GM21825 (cell line): ENCODE data around the gene GTPBP3.

Experiments
- ATAC-seq: cut with Tn5 transposase; IDR thresholded peaks from one replicate; pipeline ENCODE4 v1.9.1; 2021; ENCODE audit warnings: mild to moderate bottlenecking, moderate library complexity; ENCODE audit not compliant: unreplicated experiment

The GTPBP3 gene

DNA sequence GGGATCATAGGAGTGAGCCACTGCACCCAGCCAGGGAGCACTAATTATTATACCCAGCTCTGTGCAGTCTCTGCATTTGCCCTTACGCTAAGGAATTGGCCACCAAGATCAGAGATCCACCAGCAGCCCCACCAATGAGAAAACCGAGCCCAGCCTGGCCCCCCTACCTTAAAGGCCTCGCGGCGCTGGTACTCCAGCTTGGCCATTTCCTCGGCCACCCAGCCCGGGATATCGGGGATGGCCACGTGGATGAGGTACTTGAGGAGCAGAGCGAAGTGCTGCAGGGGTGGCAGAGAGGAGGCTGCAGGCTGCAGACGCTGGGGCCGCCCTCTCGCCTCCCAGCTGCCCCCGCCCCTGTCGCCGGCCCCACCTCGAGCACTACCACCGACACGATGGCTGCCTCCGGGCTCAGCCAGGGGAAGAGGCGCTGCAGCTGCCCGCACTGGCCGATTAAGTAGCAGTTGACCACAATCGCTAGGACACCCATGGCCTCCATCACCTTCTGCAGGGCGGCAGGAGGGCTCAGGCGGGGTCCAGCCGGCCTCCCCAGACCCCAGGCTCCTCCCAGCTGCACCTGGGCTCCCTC lies 10.2 kb upstream of the GTPBP3 start:
- no peak for ATAC-seq

GRCh38 chr19:17327654-17328516 lies 9.5 kb upstream of the GTPBP3 start:
- ATAC-seq: no peak

GRCh38 chr19:17328517-17329365 lies 8.6 kb upstream of the GTPBP3 start:
- no peak for ATAC-seq

DNA sequence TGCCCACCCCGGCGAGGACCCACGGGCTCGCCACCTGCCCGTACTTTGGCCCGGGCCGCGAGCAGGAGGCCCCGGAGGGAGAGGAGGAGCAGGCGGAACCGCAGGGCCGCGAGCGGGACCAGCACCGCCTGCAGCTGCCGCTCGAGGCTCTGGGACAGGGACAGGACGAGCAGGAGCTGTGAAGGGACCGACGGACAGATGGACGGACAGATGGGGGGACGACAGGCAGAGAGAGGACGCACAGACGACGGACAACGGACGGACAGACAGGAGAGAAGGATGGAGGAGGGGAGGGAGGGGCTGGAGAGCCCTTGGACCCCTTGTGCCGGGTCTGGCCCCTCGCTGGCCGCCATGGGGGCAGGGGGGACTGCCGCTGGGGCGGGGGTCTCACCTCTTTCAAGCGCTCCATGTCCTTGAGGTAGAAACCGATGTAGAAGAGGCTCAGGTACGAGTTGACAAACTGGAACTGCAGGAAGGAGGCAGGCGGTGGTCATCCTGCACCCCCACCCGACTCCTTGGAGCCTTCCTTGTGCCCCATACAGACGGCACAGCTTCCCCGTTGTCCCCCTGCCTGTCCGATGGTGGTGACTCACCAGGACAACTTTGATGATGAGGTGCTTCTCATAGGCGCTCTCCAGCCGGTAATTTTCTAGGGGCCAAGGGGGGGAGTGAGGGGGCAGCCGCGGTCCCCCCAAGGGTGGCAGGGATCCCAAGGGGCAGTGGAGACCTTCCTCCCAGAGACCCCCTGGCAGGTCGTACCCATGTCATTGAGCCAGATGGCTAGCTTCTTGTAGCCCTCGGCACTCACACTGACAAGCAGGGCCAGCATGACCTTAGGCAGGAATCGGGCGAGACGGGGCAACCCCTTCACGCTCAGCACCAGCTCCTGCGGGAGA lies 7.7 kb upstream of the GTPBP3 start:
- ATAC-seq: no peak

DNA sequence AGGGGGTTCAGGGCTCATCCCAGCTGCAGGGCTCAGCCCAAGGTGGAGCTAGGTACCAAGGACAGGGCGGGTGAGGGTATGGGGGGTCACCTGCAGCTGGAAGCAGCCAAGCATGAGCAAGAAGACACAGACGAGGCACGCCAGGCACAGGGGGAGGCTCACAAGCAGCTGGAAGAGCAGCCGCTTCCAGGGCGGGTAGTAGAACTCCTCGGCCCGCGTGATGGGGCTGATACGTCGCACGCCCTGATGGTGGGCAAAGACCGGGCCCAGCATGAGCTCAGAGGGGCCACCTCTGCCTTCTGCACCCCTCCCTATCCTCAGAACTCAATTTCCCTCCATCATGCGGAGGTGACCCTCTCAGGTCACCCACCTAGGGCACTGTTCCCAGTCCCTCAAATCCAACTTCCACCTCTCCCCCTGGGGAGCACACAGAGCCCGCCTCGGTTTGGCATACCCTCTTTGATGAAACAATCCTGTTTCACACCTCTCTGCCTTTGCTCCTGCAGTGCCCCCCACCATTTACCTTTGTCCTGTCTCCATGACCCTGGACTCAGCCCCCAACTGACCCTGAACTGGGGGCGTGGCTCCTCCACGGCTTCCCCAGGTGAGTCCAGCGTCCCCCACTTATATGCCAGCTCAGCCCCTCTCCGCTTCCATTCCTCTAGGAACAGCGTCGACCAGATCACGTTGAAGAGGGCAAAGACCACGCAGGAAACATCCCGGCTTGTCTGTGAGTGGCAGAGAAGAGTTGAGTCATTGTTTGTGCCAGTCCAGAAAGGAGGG lies 6.9 kb upstream of the GTPBP3 start:
- no peak for ATAC-seq

DNA sequence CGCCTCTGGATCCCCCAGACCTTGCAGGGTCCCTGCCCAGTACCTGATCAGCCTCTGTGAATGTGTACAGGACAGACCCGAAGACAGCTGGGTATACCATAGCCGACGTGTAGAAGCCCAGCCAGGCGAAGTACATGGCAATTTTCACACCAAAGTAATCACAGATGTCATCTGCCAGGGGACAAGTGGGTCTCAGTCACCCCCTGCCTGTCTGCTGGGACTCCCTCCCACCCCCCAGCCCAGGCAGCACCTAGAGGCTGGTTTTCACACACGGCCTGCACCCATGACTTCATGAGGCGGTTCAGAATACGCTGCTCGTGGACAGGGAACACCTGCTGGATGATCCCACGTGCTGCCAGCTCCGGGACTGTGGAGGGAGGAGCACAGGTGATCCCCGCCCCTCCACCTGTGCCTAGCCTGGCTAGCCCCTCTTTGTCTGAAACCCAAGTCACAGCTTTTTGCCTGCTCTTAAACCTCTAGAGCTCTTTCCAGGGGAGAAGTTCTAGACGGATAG lies 6.3 kb upstream of the GTPBP3 start:
- no peak for ATAC-seq

DNA sequence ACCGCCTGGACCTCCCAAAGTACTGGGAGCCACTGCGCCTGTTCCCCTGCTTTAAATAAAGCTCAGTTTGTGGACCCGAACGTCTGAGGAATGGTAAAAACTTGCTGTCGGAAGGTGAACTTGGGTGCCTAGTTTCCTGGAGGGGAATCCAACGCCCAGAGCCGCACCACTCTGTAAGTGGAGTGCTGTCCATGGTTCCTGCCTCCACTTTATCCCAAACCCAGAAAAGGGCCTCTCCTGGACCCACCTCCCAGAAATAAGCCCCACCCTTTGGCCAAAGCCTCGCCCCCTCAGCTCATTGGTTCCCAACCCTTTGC lies 5.0 kb upstream of the GTPBP3 start:
- ATAC-seq: no peak

DNA sequence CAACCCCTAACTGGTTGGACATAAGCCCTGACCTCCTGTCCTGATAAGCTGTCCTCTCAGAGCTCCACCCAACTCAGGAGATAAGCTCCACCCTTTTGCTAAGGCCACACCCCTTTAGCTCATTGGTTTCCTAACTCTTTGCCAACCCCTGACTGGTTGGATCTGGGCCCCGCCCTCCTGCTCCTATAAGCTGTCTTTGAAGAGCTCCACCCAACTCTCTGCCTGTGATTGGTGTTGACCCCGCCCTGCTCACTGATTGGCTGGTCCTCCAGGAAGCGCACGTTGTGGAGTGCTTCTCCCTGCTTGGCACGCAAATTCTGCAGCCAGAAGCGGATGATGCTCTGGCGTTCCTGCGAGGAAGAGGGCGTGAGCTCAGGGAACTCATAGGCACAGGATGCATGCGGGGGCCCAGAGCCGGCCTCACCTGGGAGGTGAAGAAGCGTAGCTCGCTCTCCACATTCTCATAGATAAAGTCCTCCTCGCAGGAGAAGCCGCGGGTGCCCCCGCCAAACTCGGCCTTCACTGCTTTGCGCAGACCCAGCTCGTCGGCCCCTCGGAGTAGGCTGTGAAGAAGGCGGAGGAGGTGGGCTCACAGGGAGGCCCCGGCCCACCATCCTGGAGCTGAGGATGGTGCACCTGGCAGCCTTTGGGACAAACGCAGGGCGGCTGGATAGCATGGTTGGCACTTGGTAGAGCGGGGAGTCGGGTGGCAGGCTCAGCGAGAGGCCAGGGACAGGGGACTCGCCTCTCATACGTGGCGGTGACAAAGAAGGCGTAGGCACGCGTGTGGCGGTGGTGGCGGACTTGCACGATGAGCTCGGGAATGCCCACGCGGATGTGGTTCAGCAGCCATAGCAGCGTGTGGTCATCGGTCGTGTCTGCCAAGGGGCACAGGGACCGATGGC lies 4.4 kb upstream of the GTPBP3 start:
- no peak for ATAC-seq

- ATAC-seq: no peak
Measured at GRCh38 chr19:17333611-17334413, 3.5 kb upstream of the GTPBP3 start.

DNA sequence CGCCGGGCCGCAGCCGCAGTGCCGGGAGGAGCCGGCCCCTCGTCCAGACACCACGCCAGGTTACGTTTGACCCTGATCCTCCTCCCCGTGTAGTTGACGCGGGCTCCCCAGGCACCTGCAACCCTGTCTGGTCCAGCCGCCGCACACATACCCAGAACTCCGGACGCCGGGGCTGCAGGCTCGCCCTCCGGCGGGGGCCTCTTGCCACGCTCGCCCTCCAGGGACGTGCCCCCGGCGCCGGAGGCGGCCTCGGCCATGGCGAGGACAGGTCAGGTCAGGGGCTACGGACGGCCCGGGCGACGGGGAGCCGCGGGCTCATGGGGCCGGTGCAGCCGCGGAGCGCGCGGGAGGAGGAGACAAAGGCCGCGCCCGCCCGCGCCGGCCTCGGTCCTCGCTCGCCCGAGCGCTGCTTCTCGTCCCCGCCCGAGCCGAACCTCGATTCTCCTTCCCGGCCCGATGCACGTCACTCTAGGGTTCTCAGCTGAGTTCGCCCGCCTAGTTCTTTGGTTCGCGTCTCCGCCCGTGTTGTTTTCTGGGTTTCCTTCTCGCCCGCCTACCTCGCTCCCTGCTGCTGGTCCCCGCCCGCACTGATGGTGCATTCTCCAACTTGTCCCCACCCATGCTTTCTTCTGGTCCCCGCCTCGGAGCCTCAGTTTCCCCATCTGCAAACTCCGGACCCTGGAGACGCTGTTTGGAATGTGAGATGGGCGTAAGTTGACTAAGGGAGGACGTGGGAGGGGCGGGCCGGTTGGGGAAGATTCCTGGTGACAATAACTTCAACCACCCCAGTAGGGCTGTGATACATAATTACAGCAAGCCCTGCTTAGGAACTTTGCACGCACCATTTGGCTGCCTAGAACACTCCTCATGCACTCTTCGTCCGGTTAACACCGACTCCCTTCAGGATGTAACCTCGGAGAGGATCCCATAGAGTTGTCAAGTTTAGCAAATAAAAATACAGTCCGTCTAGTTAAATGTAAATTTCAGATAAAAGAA lies 2.6 kb upstream of the GTPBP3 start, which contains the start of gene ANO8:
Gene ANO8 (minus strand): TSS at position 442 of the 996 bp plus-strand sequence. CDS start 185 bp downstream, at position 257.
- peak; percentile 39 for ATAC-seq

- no peak for ATAC-seq
Measured at GRCh38 chr19:17335575-17335974, 1.8 kb upstream of the GTPBP3 start.

- ATAC-seq: no peak
Measured at GRCh38 chr19:17337675-17338432, 501 bp downstream of the GTPBP3 start.

- no peak for ATAC-seq
Measured at GRCh38 chr19:17338433-17339078, 1.2 kb downstream of the GTPBP3 start.

DNA sequence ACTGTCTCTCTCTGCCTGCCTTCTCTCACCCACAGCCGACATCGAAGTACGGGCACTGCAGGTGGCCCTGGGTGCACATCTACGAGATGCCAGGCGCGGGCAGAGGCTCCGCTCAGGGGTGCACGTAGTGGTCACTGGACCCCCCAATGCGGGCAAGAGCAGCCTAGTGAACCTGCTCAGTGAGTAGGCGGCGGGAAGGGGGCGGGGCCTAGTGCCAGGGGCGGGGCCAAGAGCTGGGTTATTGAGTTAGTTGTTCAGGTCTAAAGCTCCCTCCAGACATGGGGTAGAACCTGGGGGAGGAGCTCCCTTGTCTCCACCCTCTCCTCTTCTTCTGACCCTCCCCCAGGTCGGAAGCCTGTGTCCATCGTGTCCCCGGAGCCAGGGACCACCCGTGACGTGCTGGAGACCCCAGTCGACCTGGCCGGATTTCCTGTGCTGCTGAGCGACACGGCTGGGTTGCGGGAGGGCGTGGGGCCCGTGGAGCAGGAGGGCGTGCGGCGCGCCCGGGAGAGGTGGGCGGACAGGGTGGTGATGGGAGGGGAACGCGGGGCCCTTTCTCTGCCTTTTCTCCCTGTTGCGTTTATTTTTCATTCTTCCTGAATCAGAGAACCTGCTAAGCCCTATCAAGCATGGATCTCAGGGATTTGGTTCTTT lies 1.9 kb downstream of the GTPBP3 start:
- no peak for ATAC-seq
